Measurements from ENCODE around the gene NPHP4.

Gene NPHP4

GRCh38 chr1:5886541-5887348 is 105.5 kb downstream of the NPHP4 start:
- H3K9me3 ChIP-seq (ENCODE audit: insufficient read depth, low read length), result no peaks in the 10 kb centered on the region
- no peak for TF ChIP-seq ZNF274 (IDR thresholded peaks at IDR 0.05; ENCODE audit: low read depth, low read length)
- no peak for TF ChIP-seq YY1 (IDR thresholded peaks at IDR 0.05; ENCODE audit: insufficient read depth, insufficient read length)
- no peak for TF ChIP-seq SUZ12 (IDR thresholded peaks at IDR 0.05; ENCODE audit: extremely low read depth, insufficient read depth, insufficient read length)
- no peak for DNase-seq (ENCODE audit: low read depth, low spot score)
- no peaks in the 10 kb centered on the region for H3K27me3 ChIP-seq (ENCODE audit: insufficient read depth, insufficient read length)
- H3K4me1 ChIP-seq (ENCODE audit: insufficient read depth, insufficient read length), result no peaks in the 10 kb centered on the region
- H3K9ac ChIP-seq (ENCODE audit: insufficient read length, low read depth), result no peak overlapping the region
- no peaks in the 10 kb centered on the region for H3K36me3 ChIP-seq (ENCODE audit: insufficient read depth, insufficient read length, low read length)
- no peak overlapping the region for H3K4me3 ChIP-seq (ENCODE audit: insufficient read length, low read depth)

- TF ChIP-seq SUZ12 (IDR thresholded peaks at IDR 0.05; ENCODE audit: extremely low read depth, insufficient read depth, insufficient read length) (no peak), ZNF274 (IDR thresholded peaks at IDR 0.05; ENCODE audit: low read depth, low read length) (no peak), YY1 (IDR thresholded peaks at IDR 0.05; ENCODE audit: insufficient read depth, insufficient read length) (no peak)
- no peak for DNase-seq (ENCODE audit: low read depth, low spot score)
- H3K4me1 ChIP-seq (ENCODE audit: insufficient read depth, insufficient read length), result no peaks in the 10 kb centered on the region
- H3K9ac ChIP-seq (ENCODE audit: insufficient read length, low read depth), result no peak overlapping the region
- H3K27me3 ChIP-seq (ENCODE audit: insufficient read depth, insufficient read length), result no peaks in the 10 kb centered on the region
- H3K36me3 ChIP-seq (ENCODE audit: insufficient read depth, insufficient read length, low read length), result no peaks in the 10 kb centered on the region
- no peaks in the 10 kb centered on the region for H3K9me3 ChIP-seq (ENCODE audit: insufficient read depth, low read length)
- no peak overlapping the region for H3K4me3 ChIP-seq (ENCODE audit: insufficient read length, low read depth)
These were observed 106.1 kb downstream of the NPHP4 start for GRCh38 chr1:5886140-5886483.

GRCh38 chr1:5885471-5886139 is 106.6 kb downstream of the NPHP4 start:
- DNase-seq (ENCODE audit: low read depth, low spot score), result no peak
- H3K4me3 ChIP-seq (ENCODE audit: insufficient read length, low read depth), result no peak overlapping the region
- no peak for TF ChIP-seq YY1 (IDR thresholded peaks at IDR 0.05; ENCODE audit: insufficient read depth, insufficient read length)
- no peaks in the 10 kb centered on the region for H3K27me3 ChIP-seq (ENCODE audit: insufficient read depth, insufficient read length)
- no peaks in the 10 kb centered on the region for H3K9me3 ChIP-seq (ENCODE audit: insufficient read depth, low read length)
- H3K4me1 ChIP-seq (ENCODE audit: insufficient read depth, insufficient read length), result no peaks in the 10 kb centered on the region
- no peak overlapping the region for H3K9ac ChIP-seq (ENCODE audit: insufficient read length, low read depth)
- no peaks in the 10 kb centered on the region for H3K36me3 ChIP-seq (ENCODE audit: insufficient read depth, insufficient read length, low read length)

GRCh38 chr1:5884110-5884509 is 108.1 kb downstream of the NPHP4 start:
- H3K36me3 ChIP-seq (ENCODE audit: insufficient read depth, insufficient read length, low read length), result peaks cover 9% of the 10 kb centered on the region
- no peak overlapping the region for H3K4me3 ChIP-seq (ENCODE audit: insufficient read length, low read depth)
- TF ChIP-seq ZNF274 (IDR thresholded peaks at IDR 0.05; ENCODE audit: low read depth, low read length) (no peak), YY1 (IDR thresholded peaks at IDR 0.05; ENCODE audit: insufficient read depth, insufficient read length) (no peak), SUZ12 (IDR thresholded peaks at IDR 0.05; ENCODE audit: extremely low read depth, insufficient read depth, insufficient read length) (no peak)
- H3K9ac ChIP-seq (ENCODE audit: insufficient read length, low read depth), result no peak overlapping the region
- no peaks in the 10 kb centered on the region for H3K4me1 ChIP-seq (ENCODE audit: insufficient read depth, insufficient read length)
- peaks cover 9% of the 10 kb centered on the region; the same call in 1 of the 2 replicates for H3K9me3 ChIP-seq (ENCODE audit: insufficient read depth, low read length)
- no peak for DNase-seq (ENCODE audit: low read depth, low spot score)
- no peaks in the 10 kb centered on the region for H3K27me3 ChIP-seq (ENCODE audit: insufficient read depth, insufficient read length)

GRCh38 chr1:5883129-5884048 is 108.8 kb downstream of the NPHP4 start:
- Histone ChIP-seq H3K4me1 (ENCODE audit: insufficient read depth, insufficient read length) (no peaks in the 10 kb centered on the region), H3K9ac (ENCODE audit: insufficient read length, low read depth) (no peak overlapping the region)

GRCh38 chr1:5882367-5883128 is 109.7 kb downstream of the NPHP4 start:
- peaks cover 9% of the 10 kb centered on the region; the same call in 1 of the 2 replicates for H3K9me3 ChIP-seq (ENCODE audit: insufficient read depth, low read length)
- no peak overlapping the region for H3K4me3 ChIP-seq (ENCODE audit: insufficient read length, low read depth)
- no peak overlapping the region for H3K9ac ChIP-seq (ENCODE audit: insufficient read length, low read depth)
- no peaks in the 10 kb centered on the region for H3K4me1 ChIP-seq (ENCODE audit: insufficient read depth, insufficient read length)
- DNase-seq (ENCODE audit: low read depth, low spot score), result no peak
- H3K36me3 ChIP-seq (ENCODE audit: insufficient read depth, insufficient read length, low read length), result peaks cover 9% of the 10 kb centered on the region
- no peaks in the 10 kb centered on the region for H3K27me3 ChIP-seq (ENCODE audit: insufficient read depth, insufficient read length)
- TF ChIP-seq ZNF274 (IDR thresholded peaks at IDR 0.05; ENCODE audit: low read depth, low read length) (no peak), YY1 (IDR thresholded peaks at IDR 0.05; ENCODE audit: insufficient read depth, insufficient read length) (no peak)

More at GRCh38 chr1:5883129-5884048, 108.8 kb downstream of the NPHP4 start:
- TF ChIP-seq YY1 (IDR thresholded peaks at IDR 0.05; ENCODE audit: insufficient read depth, insufficient read length) (no peak), ZNF274 (IDR thresholded peaks at IDR 0.05; ENCODE audit: low read depth, low read length) (no peak), SUZ12 (IDR thresholded peaks at IDR 0.05; ENCODE audit: extremely low read depth, insufficient read depth, insufficient read length) (no peak)
- Histone ChIP-seq H3K4me3 (ENCODE audit: insufficient read length, low read depth) (no peak overlapping the region), H3K36me3 (ENCODE audit: insufficient read depth, insufficient read length, low read length) (peaks cover 9% of the 10 kb centered on the region), H3K9me3 (ENCODE audit: insufficient read depth, low read length) (peaks cover 9% of the 10 kb centered on the region; the same call in 1 of the 2 replicates), H3K27me3 (ENCODE audit: insufficient read depth, insufficient read length) (no peaks in the 10 kb centered on the region)
- DNase-seq (ENCODE audit: low read depth, low spot score), result no peak
